Adipose tissue (tissue), 3 donors: Measurements from ENCODE around the gene SMIM21. TPM values are rescaled to one million over a fixed set of nuclear protein-coding genes. Genes with fewer than 3 reads are reported as not detected.

Source experiments
- polyA plus RNA-seq, 3 donors: library from polyadenylated mRNA; stranded (reverse); fragments of 200-250 nt; gene quantifications; one replicate each; pipeline ENCODE4 v1.2.3, GENCODE V29; 2013
- donor health status: healthy with polysubstance abuse.
- donor health status: Bipolar disorder and iron deficiency.
- donor health status: healthy.

Gene SMIM21
- polyA plus RNA-seq, 3 donors: not detected

Other genes starting within 250 kb of the SMIM21 start
- 10 to 100 TPM in 2 of 3 donors, 1 to 10 TPM in 1; 9.7 to 15.7 (median 10.8) TPM for gene PTGR3, start 218.6 kb downstream of the SMIM21 start, polyA plus RNA-seq
- gene TSHZ1, start 216.9 kb downstream of the SMIM21 start, polyA plus RNA-seq: 1 to 10 TPM; 4.8 to 8.6 (median 8.4) TPM